Mesenteric fat pad (tissue), 1 donor: ENCODE data around the gene CFL2. TPM values are rescaled to one million over a fixed set of nuclear protein-coding genes. Genes with fewer than 3 reads are reported as not detected.

Experiments
- DNase-seq: peaks from one replicate; pipeline ENCODE4 v3.0.0-alpha.2; 2020; ENCODE audit warnings: low spot score
- total RNA-seq: library from RNA; stranded (reverse); fragmentation: NEBNext Ultra II Directional; extraction: Animal tissue kit (Norgen Biotek cat#: 25700); gene quantifications from one replicate; pipeline ENCODE4 v1.2.1, GENCODE V29; 2021
- donor health status: DM: yes; HTN: yes; CAD: no.

CFL2 gene
- total RNA-seq, 1 donor from 2014 or later: 78.8 TPM

DNA sequence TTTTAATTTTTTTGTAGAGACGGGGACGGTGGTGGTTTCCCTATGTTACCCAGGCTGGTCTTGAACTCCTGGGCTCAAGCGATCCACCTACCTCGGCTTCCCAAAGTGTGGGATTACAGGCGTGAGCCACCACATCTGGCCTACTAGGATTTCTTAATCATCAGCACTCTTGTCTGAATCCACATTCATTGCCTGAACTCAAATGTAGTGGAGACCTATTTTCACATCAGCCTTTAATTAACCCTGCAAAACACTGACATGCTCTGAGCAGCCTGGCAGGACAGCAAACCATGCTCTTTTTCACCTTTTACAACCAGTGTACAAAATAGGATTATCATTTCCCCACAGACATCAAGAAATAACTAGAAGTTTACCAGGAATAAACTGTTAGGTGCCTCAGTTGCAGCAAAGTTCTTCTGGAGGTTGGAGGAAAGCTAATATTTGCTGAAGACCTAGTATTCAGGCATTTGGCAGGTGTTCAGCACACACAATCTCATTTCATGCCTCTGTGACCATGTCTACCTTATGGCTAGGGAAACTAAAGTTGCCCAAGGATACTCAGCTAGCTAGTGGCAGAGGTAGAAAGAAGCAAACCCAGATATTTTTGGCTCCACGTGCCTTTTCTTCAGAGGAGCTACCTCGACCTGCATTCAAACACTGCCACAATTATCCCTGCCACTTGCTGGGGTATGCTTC is 37.7 kb downstream of the CFL2 start:
- DNase-seq: no peak

DNA sequence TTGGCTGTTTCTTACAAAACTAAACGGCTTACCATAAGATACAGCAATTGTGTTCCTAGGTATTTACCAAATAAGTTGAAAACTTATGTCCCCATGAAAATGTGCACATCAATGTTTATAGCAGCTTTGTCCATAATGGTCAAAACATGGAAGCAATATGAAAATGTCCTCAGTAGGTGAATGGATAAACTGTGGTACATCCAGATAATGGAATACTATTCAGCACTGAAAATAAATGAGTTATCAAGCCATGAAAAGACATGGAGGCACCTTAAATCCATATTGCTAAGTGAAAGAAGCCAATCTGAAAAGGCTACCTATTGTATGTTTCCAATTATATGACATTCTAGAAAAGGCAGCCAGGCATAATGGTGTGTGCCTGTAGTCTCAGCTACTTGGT is 40.7 kb downstream of the CFL2 start:
- no peak for DNase-seq

DNA sequence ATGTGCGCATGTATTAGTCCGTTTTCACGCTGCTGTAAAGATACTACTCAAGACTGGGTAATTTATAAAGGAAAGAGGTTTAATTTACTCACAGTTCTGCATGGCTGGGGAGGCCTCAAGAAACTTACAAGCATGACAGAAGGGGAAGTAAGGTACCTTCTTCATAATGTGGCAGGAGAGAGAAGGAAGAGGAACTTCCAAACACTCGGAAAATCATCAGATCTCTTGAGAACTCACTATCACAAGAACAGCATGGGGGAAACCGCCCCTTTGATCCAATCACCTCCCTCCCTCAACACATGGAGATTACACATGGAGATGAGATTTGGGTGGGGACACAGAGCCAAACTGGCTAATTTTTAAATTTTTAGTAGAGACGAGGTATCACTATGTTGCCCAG is 42.7 kb downstream of the CFL2 start:
- DNase-seq: no peak

DNA sequence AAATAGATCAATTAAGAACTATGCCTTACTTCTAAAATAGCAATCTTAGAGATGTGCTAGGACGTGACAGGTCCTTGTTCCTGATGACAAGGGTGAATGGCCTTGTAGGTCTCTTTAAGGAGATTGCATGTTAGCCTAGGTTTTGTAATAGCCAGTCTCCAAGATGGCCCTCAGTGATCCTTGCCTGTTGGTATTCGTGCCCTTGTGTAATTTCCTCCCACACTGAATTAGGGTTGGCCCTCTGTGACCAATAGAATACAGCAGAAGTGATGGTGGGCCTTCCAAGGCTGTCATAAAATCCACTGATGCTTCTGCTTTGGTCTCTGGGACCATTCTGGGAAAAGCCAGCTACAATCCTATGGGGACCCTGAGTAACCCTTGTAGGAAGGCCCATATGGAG is 46.3 kb downstream of the CFL2 start:
- no peak for DNase-seq

DNA sequence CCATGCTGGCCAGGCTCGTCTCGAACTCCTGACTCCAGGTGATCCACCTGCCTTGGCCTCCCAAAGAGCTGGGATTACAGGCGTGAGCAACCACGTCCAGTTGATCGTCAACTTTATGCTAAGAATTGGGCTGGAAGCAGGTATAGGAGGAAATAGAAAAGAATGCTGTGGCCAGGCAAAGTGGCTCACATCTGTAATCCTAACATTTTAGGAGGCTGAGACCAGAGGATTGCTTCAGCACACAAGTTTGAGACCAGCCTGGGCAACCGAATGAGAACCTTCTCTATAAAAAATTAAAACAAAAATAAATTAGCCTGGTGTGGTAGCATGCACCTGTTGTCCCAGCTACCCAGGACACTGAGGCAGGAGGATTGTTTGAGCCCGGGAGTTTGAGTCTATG is 47.4 kb downstream of the CFL2 start:
- DNase-seq: no peak

DNA sequence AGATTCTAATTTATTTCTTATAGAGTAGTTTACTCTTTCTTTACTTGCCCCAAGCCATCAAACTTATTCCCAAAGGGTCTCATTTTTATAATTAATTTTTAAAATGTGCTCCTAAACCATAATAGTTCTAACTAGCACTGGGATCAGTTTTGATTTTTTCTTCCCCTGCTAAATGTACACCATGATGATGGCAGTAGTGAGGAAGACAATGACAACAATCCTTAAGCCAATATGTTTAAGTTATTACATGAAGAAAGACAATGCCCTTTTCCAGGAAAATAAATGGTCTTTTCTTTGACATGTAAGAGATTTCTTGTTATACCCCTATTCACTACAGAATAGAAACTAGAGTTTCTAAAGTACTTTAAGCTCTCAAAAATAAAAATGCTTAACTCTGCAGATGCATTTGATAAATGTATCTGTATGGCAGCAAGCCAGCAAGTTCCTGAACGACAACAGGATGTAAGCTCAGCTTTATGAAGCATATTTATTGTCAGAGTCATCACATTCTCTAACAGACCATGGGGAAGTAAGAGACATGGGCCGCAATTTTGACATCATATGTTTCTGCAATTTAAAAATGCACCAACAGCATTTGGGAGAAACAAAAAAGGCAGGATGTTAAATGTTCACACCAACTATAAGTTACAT is 48.5 kb downstream of the CFL2 start:
- DNase-seq: no peak

DNA sequence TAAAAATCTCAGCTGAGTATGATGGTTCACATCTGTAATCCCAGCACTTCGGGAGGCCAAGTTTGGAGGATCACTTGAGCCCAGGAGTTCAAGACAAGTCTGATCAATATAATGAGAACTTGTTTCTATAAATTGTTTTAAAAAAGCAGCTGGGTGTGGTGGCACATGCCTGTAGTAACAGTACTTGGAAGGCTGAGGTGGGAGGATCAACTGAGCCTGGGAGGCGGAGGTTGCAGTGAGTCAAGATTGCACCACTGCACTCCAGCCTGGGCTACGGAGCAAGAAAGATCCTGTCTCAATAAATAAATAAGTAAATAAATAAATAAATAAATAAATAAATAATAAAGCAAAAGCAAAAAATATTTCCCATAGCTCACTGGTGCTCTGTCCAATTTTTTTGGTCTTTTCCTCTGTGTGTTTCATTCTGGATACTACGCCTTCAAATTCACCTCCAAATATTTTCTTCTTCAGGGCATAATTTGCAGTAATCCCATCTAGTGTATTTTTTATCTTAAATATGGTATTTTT is 51.8 kb downstream of the CFL2 start:
- DNase-seq: no peak

DNA sequence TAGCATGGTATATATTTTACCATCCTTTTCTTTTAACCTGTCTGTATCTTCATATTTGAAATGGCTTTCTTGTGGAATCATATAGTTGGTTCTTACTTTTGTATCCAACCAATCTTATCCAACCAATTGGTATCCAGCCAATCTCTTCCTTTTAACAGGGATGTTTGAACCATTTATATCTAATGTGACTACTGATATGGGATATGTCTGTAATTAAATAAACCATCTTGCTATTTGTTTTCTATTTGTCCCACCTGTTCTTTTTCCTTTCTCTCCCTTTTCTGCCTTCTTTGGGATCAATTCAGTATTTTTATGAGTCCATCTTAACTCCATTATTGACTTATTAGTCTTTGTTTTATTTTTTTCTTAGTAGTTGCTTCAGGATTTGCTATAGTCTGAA is 53.6 kb downstream of the CFL2 start:
- DNase-seq: no peak

Other genes with a start within 250 kb of the CFL2 start
- gene EAPP, start 174.9 kb downstream of the CFL2 start, total RNA-seq: 22.1 TPM
- gene SNX6, start 84.4 kb downstream of the CFL2 start, total RNA-seq: 97.4 TPM
- gene BAZ1A, start 160.8 kb upstream of the CFL2 start, total RNA-seq: 35.6 TPM